CD4-positive, alpha-beta T cell treated with Interleukin-12 subunit alpha and Interleukin-12 subunit beta, for 1 hour (primary cell): Measurements from ENCODE around the gene TUBB4B.
A peak's percentile ranks its signal among the peaks of the same experiment; 100 is the strongest.

Experiments
- DNase-seq: peaks from one replicate; pipeline ENCODE4 v3.0.0-alpha.2; 2020

TUBB4B gene

GRCh38 chr9:137213160-137214060, 27.7 kb upstream of the TUBB4B start:
- DNase-seq = no peak

- DNase-seq = no peak
Measured at GRCh38 chr9:137214620-137215019, 26.5 kb upstream of the TUBB4B start.

DNA sequence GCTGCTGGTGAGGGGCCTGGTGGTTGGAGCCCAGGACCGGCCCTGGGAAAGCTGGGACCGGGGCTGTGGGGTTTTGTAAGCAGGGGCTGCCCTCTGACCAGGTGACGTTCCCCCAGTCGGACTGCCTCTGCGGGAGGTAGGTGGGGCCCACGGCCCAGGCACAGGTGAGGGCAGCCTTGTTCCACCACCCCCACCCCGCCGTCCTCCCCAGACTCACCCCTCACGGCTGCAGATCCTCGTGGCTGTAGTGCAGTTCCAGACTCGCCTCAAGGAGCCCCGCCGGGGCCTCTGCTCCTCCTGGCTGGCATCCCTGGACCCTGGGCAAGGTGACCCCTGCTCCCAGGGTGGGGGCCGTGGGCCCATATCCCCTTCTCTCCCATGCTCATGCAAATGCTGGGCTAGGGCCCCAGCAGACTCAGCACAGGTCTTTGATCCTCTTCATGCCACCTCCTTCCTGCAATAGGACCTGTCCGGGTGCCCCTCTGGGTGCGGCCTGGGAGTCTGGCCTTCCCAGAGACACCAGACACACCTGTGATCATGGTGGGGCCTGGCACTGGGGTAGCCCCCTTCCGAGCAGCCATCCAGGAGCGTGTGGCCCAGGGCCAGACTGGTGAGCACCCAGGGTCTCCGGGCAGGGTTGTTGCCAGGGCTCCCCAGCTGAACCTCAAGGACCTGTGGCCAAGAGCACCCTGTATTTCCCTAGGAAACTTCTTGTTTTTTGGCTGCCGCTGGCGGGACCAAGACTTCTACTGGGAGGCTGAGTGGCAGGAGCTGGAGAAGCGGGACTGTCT, 25.7 kb upstream of the TUBB4B start:
- DNase-seq = no peak

GRCh38 chr9:137216188-137216965, 24.7 kb upstream of the TUBB4B start:
- no peak for DNase-seq

DNA sequence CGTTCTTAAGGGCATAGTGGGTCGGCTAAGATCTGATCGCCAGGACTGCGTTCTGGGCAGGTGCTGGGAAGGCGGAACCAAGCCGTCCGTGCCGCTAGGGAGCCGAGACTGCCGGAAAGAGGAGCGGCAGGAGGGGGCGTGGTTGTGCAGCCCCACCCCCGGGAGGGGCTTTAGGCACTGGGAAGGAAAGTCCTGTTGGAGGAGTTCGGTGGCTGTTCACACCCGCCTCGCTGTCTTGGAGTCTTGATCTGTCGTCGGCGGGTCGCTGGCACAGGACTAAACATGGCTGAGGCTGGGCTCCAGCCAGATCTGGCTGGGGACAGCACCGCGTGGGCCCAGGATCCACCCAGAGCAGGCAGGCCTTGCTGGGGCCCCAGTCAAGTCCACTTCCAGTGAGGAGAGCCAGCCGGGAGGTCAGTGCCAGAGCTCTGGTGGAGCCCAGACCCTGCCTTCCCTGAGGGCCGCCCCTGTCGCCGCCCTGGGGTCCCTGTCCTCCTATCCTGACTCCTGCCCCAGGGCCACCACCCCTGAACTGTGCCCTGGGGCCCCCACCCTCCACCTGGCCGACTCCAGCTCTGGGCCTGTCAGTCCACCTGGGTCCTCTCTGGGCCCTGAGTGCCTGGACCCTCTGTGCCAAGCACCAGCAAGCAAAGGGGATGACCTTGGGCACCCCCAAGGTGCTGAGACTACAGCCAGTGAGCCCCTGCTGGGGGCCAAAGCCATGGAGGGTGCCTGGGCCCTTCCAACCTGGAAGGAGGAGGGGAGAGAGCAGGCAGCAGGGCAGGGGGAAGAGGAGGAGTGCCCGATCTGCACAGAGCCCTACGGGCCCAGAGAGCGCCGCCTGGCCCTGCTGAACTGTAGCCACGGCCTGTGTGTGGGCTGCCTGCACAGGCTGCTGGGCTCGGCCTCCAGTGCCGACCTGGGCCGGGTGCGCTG, 23.5 kb upstream of the TUBB4B start:
- no peak for DNase-seq

DNA sequence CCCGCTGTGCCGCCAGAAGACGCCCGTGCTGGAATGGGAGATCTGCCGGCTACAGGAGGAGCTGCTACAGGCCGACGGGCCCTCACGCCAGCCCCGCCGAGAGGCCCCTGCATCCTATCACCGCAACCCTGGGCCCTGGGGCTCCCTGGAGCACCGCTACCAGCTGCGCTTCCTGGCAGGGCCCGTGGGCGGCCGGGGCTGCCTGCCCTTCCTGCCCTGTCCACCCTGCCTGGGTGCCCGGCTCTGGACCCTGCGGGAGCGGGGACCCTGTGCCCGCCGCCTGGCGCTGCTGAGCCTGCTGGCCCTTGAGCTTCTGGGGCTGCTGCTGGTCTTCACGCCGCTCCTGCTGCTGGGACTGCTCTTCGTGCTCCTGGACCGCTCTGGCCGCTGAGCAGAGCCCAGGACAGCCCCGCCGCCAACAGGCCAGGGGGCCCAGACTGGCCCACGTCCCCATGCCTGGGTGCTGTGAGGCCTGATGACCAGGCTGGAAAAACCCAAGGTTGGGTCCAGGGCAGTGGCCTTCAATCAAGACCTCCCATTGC, 22.8 kb upstream of the TUBB4B start:
- no peak for DNase-seq

DNA sequence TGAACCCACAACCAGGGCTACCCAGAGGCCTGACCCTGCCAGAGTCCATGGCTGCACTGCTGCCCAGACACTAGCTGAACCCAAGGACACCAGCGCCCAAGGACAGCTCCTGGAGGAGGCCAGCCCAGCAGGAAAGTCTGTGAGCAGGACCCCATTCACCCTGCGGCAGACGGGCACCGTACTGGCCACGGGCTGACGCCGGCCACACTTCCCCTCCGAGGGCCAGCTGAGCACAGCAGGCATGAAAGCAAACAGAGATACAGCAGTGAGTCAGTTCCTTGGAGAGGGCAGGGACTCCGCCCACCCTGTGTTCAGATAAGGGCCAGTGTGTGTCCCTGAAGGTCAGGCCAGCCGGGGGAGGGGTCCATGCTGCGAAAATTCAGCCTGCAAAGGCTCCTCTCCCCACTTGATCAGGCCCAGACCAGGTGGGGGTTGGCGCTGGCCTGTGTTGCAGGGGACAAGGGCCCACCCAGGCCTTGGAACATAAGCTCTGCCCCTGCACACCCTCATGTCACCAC, 22.3 kb upstream of the TUBB4B start:
- DNase-seq = no peak

GRCh38 chr9:137219757-137220316, 21.2 kb upstream of the TUBB4B start:
- no peak for DNase-seq

GRCh38 chr9:137220317-137221094, 20.6 kb upstream of the TUBB4B start:
- DNase-seq = no peak

DNA sequence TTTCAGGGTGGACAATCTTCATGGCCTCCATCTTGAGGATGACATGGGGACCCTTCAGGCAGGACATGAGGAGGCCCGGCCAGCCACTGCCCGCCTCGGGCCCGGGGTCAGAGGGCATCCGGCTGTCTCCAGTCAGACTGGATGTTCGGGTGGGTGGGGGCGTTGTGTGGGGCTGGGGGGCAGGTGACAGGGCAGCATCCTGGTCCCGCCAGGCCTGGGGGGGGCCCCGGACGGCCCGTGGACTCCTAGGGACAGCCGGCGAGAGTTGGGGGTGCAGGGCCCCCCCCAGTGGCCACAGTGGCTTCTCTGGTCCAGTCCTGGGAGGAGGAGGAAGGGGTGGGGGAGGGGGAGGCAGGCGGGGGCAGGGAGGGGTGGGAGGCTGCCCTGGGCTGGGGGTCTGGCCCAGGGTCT, 20.0 kb upstream of the TUBB4B start:
- DNase-seq = no peak

- DNase-seq = no peak
Measured at GRCh38 chr9:137221506-137222111, 19.5 kb upstream of the TUBB4B start.

- no peak for DNase-seq
Measured at GRCh38 chr9:137222190-137223077, 18.7 kb upstream of the TUBB4B start, which contains the start of gene RNF208. Gene RNF208, minus strand, starts transcription at chr9:137222240. Its CDS starts 1,028 bp downstream, at chr9:137221212.

- DNase-seq = peak; percentile 99
Measured at GRCh38 chr9:137223078-137223970, 17.8 kb upstream of the TUBB4B start.

DNA sequence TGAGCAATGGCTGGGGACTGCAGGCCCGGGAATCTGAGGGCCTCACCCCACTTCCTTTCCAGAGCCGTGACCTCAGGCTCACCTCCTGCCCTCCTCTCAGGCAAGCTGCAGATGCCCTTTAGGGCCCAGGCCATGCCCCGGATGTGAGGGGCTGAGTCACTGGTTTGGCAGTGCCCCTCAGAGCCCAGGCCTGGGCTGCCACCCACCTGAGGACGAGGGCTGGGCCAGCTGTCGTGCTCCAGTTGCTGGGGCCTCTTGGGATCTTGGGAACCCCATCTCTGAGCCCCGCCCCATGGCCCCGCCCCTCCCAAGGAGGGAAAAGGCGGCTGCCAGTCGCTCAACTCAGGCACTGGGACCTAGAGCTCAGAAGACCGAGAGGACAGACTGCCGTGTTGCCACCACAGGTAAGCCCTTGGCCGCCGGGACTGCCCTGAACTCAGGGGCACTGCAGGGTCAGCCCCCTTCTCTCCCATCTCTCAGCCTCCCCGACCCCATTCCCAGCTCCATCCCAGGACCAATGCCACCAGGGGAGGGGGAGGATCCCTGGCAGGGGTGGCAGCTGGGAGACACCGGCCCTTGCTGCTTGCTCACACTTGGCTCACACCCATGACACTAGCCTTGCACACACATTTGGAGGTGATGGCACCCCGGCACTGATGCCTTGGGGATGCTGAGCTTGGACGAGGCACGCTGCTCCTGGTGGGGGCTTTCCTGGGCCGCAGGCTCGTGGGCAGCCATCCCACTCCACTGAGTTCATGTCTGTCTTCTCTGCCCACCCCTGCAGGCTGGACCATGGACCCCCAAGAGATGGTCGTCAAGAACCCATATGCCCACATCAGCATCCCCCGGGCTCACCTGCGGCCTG, 16.0 kb upstream of the TUBB4B start, which contains the start of gene CYSRT1:
Gene CYSRT1 (plus strand): TSS at position 345 of the 865 bp plus-strand sequence. CDS start 448 bp downstream, at position 793.
- no peak for DNase-seq

DNA sequence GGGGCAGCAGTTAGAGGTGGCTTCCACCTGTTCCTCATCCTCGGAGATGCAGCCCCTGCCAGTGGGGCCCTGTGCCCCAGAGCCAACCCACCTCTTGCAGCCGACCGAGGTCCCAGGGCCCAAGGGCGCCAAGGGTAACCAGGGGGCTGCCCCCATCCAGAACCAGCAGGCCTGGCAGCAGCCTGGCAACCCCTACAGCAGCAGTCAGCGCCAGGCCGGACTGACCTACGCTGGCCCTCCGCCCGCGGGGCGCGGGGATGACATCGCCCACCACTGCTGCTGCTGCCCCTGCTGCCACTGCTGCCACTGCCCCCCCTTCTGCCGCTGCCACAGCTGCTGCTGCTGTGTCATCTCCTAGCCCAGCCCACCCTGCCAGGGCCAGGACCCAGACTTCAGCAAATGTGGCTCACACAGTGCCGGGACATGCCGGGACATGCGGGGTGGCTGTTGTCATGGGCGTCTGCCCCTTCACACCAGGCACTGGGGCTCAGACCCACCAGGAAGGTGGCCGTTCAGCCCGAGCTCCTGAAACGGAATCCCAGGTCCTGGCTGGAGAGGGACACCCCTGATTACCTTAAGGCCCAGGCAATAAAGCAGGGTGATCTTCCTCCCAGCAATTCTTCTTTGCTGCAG, 15.3 kb upstream of the TUBB4B start:
- DNase-seq = no peak
